ENCODE measurements around the gene DHX16. TPM values are rescaled to one million over a fixed set of nuclear protein-coding genes. Genes with fewer than 3 reads are reported as not detected.

Gene DHX16
- total RNA-seq, 4 donors from 2014 or later: 11.4 to 26.6 (median 24.4) TPM

GRCh38 chr6:30714263-30714662 is 41.5 kb upstream of the DHX16 start:
- H3K36me3 ChIP-seq: peaks cover 0 to 59% (median 15%) of the 10 kb centered on the region in 3 donors
- 95 to 100% methylated on average over 1 of the region's 1 CpG for WGBS, 2 donors
- no peaks in the 10 kb centered on the region for H3K9me3 ChIP-seq
- TF ChIP-seq CTCF (IDR thresholded peaks at IDR 0.05) (no peak), POLR2A (IDR thresholded peaks at IDR 0.05) (no peak)
- H3K4me3 ChIP-seq: no peak overlapping the region
- peaks cover 16 to 42% (median 24%) of the 10 kb centered on the region in 3 donors for H3K4me1 ChIP-seq
- no peak overlapping the region for H3K27ac ChIP-seq
- H3K27me3 ChIP-seq: no peaks in the 10 kb centered on the region
- intact Hi-C loops (cut with DNase I): no loop called here
- no peak for DNase-seq

- intact Hi-C loops (cut with DNase I): no loop called here
- no peak for TF ChIP-seq POLR2A (IDR thresholded peaks at IDR 0.05)
- TF ChIP-seq CTCF (IDR thresholded peaks at IDR 0.05): no peak
- Histone ChIP-seq H3K27me3 (no peaks in the 10 kb centered on the region), H3K36me3 (peaks cover 0 to 75% (median 18%) of the 10 kb centered on the region in 3 donors), H3K4me3 (no peak overlapping the region), H3K27ac (peak overlapping the region in 1 of 4 donors; percentile 17), H3K9me3 (no peaks in the 10 kb centered on the region), H3K4me1 (peaks cover 7 to 26% (median 9%) of the 10 kb centered on the region in 3 donors)
- DNase-seq: no peak
- WGBS, 2 donors: 42 to 71% methylated on average over 7 of the region's 7 CpGs
Observed at GRCh38 chr6:30712441-30712945, 39.7 kb upstream of the DHX16 start.

GRCh38 chr6:30711758-30712380 is 39.1 kb upstream of the DHX16 start:
- Histone ChIP-seq H3K27me3 (no peaks in the 10 kb centered on the region), H3K27ac (no peak overlapping the region), H3K4me3 (no peak overlapping the region), H3K4me1 (peaks cover 7 to 31% (median 9%) of the 10 kb centered on the region in 3 donors), H3K36me3 (peaks cover 0 to 81% (median 18%) of the 10 kb centered on the region in 3 donors), H3K9me3 (no peaks in the 10 kb centered on the region)
- no peak for DNase-seq
- 50 to 73% methylated on average over 1 of the region's 1 CpG for WGBS, 2 donors
- intact Hi-C loops (cut with DNase I): no loop called here
- TF ChIP-seq POLR2A (IDR thresholded peaks at IDR 0.05): no peak
- no peak for TF ChIP-seq CTCF (IDR thresholded peaks at IDR 0.05)

- intact Hi-C loops (cut with DNase I): no loop called here
- Histone ChIP-seq H3K27me3 (no peaks in the 10 kb centered on the region), H3K9me3 (no peaks in the 10 kb centered on the region), H3K4me3 (no peak overlapping the region), H3K4me1 (peaks cover 0 to 20% (median 0%) of the 10 kb centered on the region in 3 donors), H3K27ac (no peak overlapping the region), H3K36me3 (peaks cover 0 to 97% (median 18%) of the 10 kb centered on the region in 3 donors)
- no peak for DNase-seq
- 85 to 96% methylated on average over 2 of the region's 2 CpGs for WGBS, 2 donors
- TF ChIP-seq POLR2A (IDR thresholded peaks at IDR 0.05) (no peak), CTCF (IDR thresholded peaks at IDR 0.05) (no peak)
Observed at GRCh38 chr6:30709101-30709868, 36.5 kb upstream of the DHX16 start.

GRCh38 chr6:30707281-30707850 is 34.6 kb upstream of the DHX16 start:
- no peaks in the 10 kb centered on the region for H3K27me3 ChIP-seq
- 68 to 77% methylated on average over 5 of the region's 6 CpGs for WGBS, 2 donors
- no peak overlapping the region for H3K27ac ChIP-seq
- H3K4me3 ChIP-seq: no peak overlapping the region
- intact Hi-C loops (cut with DNase I): no loop called here
- H3K4me1 ChIP-seq: peaks cover 0 to 12% (median 0%) of the 10 kb centered on the region in 3 donors
- H3K9me3 ChIP-seq: no peaks in the 10 kb centered on the region
- H3K36me3 ChIP-seq: peaks cover 0 to 97% (median 17%) of the 10 kb centered on the region in 3 donors
- no peak for DNase-seq
- TF ChIP-seq CTCF (IDR thresholded peaks at IDR 0.05): no peak
- TF ChIP-seq POLR2A (IDR thresholded peaks at IDR 0.05): no peak
